Amygdala (tissue), 56 donors: ENCODE results near the gene FLOT1.

Experiments
- DNase-seq, 56 donors: peaks; one replicate each; lab custom pipeline; 2025; lab: John Stamatoyannopoulos, UW

Gene FLOT1

GRCh38 chr6:30742316-30743098, at the start of gene FLOT1:
FLOT1 (minus strand) TSS chr6:30742687; CDS start chr6:30742189, 498 bp downstream.
- peak; percentile 42 to 93 (median 84) for DNase-seq

GRCh38 chr6:30790724-30791383, 48.4 kb upstream of the FLOT1 start:
- no peak for DNase-seq

GRCh38 chr6:30789606-30790005, 47.1 kb upstream of the FLOT1 start:
- DNase-seq, result no peak

GRCh38 chr6:30787954-30788353, 45.5 kb upstream of the FLOT1 start:
- DNase-seq, result no peak

GRCh38 chr6:30782425-30783014, 40.0 kb upstream of the FLOT1 start:
- DNase-seq, result no peak

- peak; percentile 29 to 96 (median 84) for DNase-seq
These were observed 39.4 kb upstream of the FLOT1 start for GRCh38 chr6:30781743-30782424.

GRCh38 chr6:30781395-30781742, 38.9 kb upstream of the FLOT1 start:
- DNase-seq, result peak in 5 of 56 donors; percentile 16 to 41 (median 22)

GRCh38 chr6:30780642-30780920, 38.1 kb upstream of the FLOT1 start:
- DNase-seq, result no peak

GRCh38 chr6:30779850-30780641, 37.6 kb upstream of the FLOT1 start:
- no peak for DNase-seq

- DNase-seq, result no peak
These were observed 35.6 kb upstream of the FLOT1 start for GRCh38 chr6:30778001-30778635.

GRCh38 chr6:30777155-30777485, 34.6 kb upstream of the FLOT1 start:
- DNase-seq, result no peak

- no peak for DNase-seq
These were observed 34.1 kb upstream of the FLOT1 start for GRCh38 chr6:30776390-30777154.

- DNase-seq, result no peak
These were observed 32.6 kb upstream of the FLOT1 start for GRCh38 chr6:30775104-30775503.

GRCh38 chr6:30774701-30775100, 32.2 kb upstream of the FLOT1 start:
- no peak for DNase-seq

- DNase-seq, result no peak
These were observed 28.1 kb upstream of the FLOT1 start for GRCh38 chr6:30770592-30770991.

- peak in 1 of 56 donors; percentile 5 for DNase-seq
These were observed 27.5 kb upstream of the FLOT1 start for GRCh38 chr6:30769853-30770524.

GRCh38 chr6:30769088-30769852, 26.8 kb upstream of the FLOT1 start:
- DNase-seq, result peak in 19 of 56 donors; percentile 3 to 59 (median 22)

GRCh38 chr6:30768634-30769087, 26.2 kb upstream of the FLOT1 start:
- no peak for DNase-seq
